GM18867 (cell line): Measurements from ENCODE around the gene SHISAL2A.

ENCODE experiments used
- ATAC-seq: cut with Tn5 transposase; IDR thresholded peaks from one replicate; pipeline ENCODE4 v1.9.1; 2021; ENCODE audit warnings: mild to moderate bottlenecking, moderate library complexity; ENCODE audit not compliant: unreplicated experiment

Gene SHISAL2A

DNA sequence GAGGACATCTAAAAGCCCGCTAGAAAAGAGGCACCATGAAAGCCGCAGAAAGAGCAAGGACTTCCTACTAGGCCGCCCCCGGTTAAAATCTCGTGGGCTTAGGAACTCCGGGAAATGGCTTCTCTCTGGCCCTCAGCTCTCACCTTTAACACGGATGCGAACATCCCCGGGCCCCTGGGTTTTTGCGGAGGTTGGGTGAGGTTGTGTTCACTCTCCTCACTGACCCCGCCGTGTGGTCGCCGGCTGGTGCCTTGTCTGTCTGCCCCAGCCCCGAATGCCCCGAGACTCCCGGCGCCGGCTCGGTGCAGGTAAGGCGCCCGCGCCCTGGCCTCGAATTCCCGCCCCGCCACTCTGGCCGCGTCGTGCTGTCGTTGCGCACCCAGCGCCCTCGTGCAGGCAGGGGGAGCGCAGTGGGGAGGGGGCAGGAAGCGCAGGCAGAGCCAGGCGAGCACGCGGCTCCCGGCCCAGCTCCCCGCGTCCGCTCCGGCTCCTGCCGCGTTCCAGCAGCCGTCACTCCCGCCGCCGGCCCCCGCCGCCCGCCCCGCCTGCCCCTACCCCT lies at the start of gene SHISAL2A:
TSS of gene SHISAL2A (plus strand) at position 437 of the 559 bp plus-strand sequence. CDS start 326 bp downstream, outside the sequence.
- ATAC-seq, result no peak

- no peak for ATAC-seq
These were observed 47.5 kb upstream of the SHISAL2A start for GRCh38 chr1:52585474-52585873.

DNA sequence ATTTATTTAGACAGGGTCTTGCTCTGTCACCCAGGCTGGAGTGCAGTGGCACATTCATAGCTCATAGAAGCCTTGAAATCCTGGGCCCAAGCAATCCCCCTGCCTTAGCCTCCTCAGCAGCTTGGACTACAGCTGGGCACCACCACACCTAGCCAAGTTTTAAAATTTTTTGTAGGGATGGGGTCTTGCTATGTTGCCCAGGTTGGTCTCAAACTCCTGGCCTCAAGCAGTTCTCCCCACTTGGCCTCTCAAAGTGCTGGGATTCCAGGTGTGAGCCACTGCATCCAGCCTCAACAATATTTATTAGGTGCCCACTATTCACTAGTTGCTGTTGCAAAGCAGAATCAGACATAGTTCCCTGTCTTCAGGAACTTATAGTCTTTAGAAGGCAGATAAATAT lies 44.9 kb upstream of the SHISAL2A start:
- no peak for ATAC-seq

DNA sequence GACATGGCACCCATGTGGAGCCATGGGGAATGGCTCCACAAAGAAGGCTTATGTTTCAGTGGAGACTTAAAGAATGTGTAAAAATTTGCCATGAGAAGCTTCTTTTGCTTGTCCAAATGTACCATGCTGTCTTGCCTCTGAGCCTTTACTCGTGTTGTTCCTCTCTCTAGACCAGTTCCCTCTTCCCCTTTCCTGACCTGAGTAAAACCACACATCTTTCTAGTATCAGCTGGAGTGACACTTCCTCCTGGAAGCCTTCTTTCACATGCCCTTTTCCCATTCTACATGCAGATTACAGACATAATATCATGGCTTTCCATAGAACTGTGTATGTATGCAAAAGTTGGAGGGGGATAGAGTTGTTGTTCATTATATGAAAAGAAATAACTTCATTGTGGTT lies 44.4 kb upstream of the SHISAL2A start:
- ATAC-seq, result no peak

DNA sequence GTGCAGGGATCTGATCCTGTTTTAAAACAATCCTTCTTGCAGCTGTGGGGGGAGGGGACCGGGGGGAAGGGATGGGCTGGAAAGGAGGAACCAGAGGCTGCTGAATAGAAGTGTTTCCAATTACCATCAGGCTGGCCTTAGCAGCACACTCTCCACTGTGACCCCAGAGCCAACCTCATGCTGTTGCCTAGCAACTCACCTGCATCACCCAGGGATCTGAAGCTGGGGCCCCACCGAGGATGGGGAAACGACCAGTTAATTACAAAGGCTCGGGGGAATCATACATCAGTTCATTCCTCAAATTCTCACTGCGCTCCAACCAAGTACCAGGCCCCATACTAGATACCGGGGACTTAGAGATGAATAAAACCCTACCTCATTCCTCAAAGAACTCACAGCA lies 42.7 kb upstream of the SHISAL2A start:
- ATAC-seq, result no peak

DNA sequence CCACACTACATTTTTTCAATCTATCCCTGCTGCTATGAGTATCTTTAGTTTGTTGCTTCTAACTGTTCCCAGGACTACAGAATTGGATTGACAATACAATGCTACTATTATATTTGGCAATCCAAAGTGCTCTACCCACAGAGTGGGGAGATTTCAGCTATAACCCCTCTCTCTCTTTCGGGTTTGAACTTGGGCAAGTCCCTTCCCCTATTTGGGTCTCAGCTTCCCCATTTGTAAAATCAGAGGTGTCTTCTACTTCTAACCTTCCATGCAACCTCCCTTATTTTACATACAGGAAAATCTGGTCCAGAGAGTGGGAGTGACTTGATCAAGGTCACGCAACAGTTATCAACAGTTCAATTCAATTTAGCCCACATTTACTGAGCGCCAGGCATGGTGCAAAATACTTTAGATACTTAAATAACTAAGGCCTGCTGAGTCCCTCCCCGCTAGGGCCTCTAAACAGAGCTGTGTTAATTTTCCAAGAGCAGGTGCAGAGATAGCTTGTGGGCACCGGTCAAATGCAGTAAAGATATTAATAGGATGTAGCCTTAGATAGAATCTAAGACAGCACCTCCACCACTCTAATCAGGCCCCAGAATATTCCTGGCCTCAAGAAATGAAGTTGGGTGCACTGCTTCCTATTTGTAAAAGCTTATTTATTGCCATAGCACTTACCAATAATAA lies 40.2 kb upstream of the SHISAL2A start:
- ATAC-seq, result no peak

- no peak for ATAC-seq
These were observed 39.5 kb upstream of the SHISAL2A start for GRCh38 chr1:52593495-52593894.

DNA sequence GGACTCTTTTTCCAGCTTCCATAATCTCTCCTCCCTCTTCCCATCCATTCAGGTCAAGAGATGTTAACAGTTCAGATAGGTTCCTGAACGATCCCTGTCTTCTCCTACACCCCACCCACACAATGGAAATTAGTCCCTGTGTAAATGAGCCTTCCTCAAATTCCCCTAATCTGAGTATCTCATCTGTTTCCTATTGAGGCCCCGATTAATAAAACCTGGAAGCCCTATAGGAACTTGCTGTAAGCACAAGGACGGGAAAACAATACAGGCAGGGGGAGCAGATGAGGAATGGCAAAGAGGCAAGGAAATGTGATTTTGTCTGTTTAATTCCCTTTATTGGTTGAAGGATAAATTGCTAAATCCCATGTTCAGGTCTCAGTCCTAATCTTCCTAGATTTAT lies 37.9 kb upstream of the SHISAL2A start:
- no peak for ATAC-seq

DNA sequence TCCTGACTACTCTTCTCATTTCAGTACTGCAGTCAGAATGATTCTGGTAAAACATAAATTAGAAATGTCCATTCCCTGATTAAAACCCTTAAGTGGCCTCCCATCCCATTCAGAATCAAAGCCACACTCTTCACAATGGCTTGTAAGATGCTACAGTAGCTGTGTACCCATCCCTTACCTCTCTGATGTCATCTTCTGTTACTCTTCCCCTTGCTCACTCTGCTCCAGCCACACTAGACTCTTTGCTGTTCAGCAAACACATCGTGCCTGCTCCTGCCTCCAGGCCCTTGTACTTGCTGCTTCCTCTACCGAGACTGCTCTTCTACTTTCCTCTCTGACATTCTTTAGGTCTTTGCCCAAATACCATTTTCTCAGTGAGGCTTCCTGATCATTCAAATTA lies 35.1 kb upstream of the SHISAL2A start:
- ATAC-seq, result no peak

GRCh38 chr1:52598729-52599128 lies 34.2 kb upstream of the SHISAL2A start:
- ATAC-seq, result no peak

- ATAC-seq, result no peak
These were observed 33.7 kb upstream of the SHISAL2A start for GRCh38 chr1:52599236-52599635.

DNA sequence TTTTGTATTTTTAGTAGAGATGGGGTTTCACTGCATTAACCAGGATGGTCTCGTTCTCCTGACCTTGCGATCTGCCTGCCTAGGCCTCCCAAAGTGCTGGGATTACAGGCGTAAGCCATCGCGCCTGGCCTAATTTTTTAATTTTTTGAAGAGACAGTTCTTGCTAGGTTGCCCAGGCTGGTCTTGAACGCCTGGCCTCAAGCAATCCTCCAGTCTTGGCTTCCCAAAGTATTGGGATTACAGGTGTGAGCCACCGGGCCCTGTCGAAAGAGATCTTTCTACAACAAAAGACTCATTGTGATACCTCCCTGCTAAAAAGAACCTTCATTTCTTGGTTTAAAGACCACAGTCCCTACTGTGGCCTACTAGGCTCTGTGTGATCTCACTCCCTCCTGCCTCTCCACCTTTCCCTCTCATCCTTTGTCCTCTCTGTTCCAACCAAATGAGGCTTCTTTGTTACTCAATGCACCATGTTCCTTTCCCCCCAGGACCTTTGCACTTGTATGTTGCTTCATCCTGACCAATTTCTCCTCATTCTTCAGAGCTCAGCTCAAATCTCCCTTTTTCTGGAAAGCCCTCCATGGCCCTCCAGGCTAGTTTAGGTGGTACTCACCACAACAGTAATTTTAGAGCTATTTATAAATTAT lies 32.3 kb upstream of the SHISAL2A start:
- ATAC-seq, result no peak

DNA sequence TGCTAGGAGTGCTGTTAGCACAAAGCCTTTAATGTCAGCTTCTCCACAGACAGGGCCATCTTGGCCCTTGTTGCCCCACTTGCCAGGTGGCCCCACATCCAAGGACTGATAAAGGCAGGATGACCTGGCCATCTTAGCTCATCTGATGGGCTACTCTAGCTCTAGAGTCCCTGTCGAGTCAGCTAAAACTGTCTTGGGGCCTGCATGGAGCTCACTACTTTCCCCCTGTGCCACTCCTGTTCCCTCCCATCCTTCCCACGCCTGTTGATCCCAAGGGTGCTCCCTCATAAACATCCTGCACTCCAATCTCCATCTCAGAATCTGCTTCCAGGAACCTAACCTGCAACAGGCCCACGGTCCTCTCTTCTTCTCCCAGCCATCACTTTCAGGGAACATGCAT lies 31.4 kb upstream of the SHISAL2A start:
- ATAC-seq, result no peak

GRCh38 chr1:52601991-52602855 lies 30.7 kb upstream of the SHISAL2A start, which contains the start of gene GPX7:
GPX7 (plus strand) TSS chr1:52602371; CDS start chr1:52602410, 39 bp downstream.
- no peak for ATAC-seq

GRCh38 chr1:52602856-52603600 lies 29.9 kb upstream of the SHISAL2A start:
- ATAC-seq, result no peak

DNA sequence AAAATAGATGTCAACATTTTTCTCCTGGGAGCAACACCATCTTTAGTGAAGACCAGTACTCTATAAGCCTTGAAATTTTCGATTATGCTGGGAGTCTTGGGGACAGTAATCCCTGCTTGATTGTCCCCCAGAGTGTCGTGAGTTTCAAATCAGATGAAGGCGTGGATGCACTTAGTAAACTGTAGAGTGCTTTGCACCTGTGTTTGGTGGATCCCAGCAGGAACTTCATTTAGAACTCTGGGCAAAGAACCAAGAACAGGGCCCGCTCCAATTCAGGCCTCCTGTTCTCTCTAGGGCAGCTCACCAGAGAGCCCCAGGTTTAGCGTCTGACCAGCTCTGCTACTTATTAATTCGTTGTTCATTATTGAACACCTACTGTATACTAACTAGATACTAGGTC lies 29.3 kb upstream of the SHISAL2A start:
- ATAC-seq, result no peak

DNA sequence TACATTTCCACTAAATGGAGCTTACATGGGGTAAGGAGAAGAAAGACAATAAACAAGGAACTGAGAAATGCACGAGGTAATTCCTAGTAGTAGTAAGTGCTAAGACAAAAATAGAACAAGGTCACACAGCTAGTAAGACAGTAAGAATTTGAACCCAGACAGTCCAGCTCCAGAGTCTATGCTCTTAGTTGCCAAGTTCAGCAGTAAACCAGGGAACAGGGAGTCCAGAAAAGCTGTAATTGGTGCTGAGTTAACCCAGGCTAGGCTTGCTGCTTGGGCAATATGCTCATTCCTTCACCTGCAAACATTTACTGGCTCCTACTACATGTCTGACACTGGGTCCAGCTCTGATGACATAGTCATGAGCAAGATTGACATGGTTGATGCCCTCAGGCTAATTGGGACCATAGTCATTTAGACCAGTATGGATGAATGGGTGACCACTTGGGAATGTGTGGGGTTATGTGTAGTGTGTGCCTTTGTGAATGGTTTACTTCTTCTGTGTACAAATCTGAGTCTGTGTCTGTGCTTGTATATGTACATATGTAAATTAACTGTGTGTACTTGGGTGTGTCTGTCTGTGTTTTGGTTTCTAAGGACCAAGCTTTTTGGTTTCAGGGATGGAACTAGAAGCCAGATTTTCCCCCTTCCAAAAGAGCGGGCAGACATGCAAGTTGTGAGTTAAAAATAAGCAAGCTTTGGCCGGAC lies 28.8 kb upstream of the SHISAL2A start:
- ATAC-seq, result no peak

GRCh38 chr1:52613636-52614373 lies 19.2 kb upstream of the SHISAL2A start:
- ATAC-seq, result no peak

- no peak for ATAC-seq
These were observed 18.3 kb upstream of the SHISAL2A start for GRCh38 chr1:52614671-52615070.
